Stimulated activated CD4-positive, alpha-beta T cell treated with anti-CD3 and anti-CD28 coated beads, TNF-alpha, amount 100 ng/mL, for 4 hours (primary cell): ENCODE results near the gene NPW.
A peak's percentile ranks its signal among the peaks of the same experiment; 100 is the strongest.

Experiments
- DNase-seq, 3 experiments: peaks; one replicate each; pipeline ENCODE4 v3.0.0-alpha.2; 2020; ENCODE audit warnings: low read depth in 3 of 3

The NPW gene

DNA sequence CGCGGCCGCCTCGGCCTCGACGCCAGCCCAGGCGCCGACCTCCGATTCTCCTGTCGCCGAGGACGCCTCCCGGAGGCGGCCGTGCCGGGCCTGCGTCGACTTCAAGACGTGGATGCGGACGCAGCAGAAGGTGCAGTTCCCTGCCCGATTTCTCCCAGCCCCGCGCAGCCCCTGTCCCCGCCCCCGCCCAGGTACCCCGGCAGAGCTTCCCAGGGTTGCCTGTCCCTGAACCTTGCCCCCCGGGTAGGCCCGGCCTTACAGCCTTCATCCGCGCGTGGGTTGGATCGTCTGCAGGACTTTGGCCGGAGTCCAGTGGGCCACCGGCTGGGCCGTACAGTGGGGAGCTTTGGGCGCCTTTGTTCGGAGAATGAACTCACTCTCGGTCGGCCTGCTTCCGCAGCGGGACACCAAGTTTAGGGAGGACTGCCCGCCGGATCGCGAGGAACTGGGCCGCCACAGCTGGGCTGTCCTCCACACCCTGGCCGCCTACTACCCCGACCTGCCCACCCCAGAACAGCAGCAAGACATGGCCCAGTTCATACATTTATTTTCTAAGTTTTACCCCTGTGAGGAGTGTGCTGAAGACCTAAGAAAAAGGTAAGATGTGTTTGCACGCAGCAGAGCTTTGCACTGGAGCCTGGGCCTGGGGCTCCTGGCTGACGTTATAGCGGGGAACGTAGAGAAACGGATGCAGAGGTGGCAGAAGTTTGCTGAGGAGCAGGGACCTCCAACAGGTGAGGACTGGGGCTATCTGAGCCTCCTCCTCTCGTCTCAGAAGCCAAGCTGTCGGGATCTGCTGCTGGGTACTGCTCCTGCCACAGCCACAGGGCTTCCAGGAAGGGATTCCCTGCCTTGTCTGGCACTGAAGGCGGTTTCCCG, 35.0 kb upstream of the NPW start:
- no peak for DNase-seq

DNA sequence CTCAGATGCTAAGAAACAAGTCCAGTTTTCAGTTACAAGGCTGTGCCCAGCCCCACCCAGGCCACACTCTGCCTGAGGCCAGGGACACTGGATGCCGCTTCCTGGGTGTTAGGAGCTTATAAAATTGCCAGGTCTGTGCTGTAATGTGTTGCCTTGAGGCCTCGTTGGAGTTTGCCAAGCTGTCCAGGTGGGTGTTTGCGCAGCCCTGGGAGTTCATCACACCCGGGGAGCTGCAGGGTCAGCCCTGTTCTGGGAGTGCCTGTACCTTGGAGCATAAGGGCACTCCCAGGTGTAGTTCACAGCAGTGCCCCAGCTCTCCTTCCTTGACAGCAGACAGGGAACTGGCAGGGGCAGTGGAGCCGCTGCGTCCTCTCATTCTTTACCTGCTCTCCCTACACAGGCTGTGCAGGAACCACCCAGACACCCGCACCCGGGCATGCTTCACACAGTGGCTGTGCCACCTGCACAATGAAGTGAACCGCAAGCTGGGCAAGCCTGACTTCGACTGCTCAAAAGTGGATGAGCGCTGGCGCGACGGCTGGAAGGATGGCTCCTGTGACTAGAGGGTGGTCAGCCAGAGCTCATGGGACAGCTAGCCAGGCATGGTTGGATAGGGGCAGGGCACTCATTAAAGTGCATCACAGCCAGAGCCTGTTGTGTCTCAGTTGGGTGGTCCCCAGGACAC, 34.0 kb upstream of the NPW start:
- DNase-seq = no peak

DNA sequence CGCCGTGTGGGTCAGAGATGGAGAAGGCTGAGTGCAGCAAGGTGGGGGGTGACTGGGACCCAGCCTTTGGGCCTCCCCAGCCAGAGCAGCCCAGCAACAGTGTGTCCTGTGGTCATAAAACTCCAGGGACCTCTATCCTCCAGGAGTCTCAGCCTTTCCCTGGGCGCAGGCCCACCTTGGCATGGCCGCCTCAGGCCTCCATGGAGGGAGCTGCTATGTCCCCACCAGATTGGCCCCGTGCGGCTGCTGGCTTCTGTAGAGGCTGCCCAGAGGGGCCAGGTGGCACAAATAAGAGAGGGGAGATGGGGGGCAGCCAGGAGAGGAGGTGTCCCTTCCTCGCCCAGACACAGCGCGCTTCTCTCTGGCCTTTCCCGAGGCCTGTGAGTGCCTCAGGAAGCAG, 32.4 kb upstream of the NPW start:
- no peak for DNase-seq

DNA sequence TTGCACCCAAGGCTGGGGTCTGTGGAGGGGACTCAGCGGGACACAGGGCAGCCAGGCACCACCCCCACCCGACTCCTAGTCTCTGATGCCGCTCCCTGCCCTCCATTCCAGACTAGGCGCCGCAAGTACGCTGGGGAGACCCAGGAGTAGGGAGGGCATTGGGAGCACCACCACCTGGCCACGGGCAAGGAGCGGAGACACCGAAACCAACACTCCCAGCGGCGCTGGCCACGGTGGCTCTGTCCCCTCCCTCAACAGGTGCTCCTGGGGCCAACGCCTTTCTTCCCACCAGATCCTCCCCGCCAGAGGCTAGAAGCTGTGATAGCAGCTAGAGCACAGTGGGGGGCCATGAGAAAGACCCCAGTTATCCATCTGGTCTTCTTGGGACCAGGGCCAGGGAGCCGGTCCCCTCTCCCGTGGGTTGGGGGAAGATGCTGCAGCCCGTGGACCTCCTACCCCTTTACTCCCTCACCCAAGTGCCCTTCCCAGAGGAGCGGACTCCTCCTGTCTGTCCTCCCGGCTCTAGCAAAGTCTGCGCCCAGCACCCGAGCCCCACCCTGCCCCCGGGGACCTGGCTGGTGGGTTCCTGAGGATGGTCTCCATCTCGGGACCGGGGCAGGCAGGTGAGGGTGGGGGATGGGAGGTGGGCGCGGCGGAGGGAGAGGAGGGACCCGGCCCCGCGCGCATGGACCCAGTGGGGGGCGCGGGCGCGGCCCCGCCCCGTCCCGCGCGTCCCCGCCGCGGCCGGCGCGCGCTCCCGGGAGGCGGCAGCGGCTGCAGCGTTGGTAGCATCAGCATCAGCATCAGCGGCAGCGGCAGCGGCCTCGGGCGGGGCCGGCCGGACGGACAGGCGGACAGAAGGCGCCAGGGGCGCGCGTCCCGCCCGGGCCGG, 30.1 kb upstream of the NPW start, which contains the start of gene SYNGR3:
Gene SYNGR3, plus strand, starts transcription at position 762 of the 892 bp plus-strand sequence. CDS start 133 bp downstream, outside the sequence.
- no peak for DNase-seq

DNA sequence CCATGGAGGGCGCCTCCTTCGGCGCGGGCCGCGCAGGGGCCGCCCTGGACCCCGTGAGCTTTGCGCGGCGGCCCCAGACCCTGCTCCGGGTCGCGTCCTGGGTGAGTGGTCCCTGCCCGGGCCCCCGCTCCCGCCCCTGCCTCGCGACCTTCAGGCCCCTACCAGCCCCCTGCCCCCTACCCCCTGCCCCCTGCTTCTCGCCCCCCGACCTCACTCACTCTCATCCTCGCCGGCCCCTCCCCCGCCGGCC, 29.6 kb upstream of the NPW start:
- no peak for DNase-seq

DNA sequence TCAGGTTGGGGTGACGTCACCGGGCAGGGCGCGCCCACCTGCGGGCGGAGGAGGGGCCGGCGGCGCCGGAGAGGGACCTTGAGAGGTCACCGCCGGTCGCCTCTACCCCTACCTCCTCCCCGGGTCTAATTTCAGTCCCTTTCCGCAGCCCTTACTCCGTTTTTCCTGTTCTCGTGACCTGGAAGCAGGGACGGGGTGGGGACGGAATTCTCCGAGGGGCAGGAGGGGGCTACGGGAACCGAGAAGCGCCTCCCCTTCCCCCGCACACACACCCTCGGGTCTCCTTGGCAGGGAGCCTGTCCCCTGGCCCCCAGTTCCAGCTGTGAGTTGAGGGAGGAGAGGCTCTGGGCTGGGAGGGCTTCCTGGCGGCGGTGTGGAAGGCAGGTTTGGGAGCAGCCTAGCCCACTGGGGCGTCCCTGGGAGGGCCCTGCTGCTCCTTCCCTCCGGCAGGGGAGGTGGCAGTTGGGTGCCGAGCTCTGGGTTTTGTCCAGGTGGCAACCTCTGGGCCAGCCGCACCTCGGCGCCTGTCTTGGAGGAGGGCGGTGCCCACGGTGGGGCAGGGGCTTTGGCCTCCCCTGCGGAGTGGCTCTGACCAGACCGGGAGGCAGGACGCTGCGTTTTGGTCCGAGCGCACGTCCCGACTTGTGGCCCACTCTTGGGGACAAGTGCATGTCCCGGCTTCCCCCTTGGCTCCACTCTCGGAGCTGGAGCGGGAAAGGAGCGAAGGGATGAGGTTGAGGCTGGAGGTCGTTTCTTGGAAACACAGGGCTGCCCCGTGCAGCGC, 29.0 kb upstream of the NPW start:
- no peak for DNase-seq

DNA sequence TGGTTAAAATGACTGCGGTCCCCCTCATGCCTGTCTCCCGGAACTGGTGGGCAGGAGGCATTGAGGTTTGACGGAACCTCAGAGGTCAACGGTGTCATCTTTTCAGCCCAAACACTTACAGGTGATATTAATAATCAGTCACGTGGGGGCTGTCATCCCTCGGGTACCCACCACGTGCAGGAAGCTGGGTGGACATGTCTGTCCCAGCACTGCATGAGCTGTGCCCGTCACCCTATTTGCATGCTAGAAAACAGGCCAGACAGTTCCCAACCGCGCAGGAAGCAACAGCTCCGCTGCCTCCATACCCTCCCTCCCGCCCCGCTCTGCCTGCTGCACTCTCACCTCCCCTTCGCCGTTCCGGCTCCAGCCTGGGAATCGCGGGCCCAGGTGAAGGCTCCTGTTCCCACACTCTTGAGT, 28.4 kb upstream of the NPW start:
- peak in 1 of 3 experiments; percentile 29 for DNase-seq

DNA sequence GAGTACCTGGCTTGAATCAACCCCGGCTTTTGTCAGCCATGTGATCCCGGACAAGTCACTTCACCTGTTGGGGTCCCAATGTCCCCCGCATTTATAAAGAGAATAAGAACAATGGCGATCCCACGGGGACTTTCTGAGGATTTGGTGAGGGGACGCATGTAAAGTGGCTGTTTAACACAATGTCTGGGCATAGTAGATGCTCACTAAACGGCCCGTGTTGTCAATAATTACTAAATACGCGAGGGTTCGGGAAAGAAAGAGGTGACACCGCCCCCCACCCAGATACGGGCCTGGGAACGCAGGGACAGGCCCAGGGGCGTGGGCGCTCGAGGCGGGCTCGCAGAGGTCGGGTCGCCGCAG, 28.0 kb upstream of the NPW start:
- DNase-seq = no peak

DNA sequence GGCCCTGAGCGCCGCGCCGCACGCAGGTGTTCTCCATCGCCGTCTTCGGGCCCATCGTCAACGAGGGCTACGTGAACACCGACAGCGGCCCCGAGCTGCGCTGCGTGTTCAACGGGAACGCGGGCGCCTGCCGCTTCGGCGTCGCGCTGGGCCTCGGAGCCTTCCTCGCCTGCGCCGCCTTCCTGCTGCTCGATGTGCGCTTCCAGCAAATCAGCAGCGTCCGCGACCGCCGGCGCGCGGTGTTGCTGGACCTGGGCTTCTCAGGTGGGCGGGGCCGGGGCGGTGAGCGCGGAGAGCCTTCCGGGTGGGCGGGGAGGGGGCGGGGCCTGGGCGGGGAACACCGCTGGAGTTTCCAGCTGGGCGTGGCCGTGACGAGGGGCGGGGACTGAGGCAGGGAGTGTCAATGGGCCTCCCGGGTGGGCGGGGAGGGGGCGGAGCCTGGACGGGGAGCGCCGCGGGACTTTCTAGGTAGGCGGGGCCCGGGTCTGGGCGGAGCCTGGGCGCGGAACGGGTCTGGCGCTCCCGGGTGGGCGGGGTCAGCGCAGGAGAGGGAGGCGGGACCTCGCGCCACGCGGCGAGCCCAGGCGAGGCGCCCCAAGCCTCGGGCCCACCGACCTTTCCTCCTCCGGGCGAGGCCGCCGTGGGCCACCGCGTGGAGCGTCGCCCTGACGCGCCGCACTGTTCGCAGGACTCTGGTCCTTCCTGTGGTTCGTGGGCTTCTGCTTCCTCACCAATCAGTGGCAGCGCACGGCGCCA, 27.5 kb upstream of the NPW start:
- DNase-seq = peak; percentile 98 to 99 (median 98)

DNA sequence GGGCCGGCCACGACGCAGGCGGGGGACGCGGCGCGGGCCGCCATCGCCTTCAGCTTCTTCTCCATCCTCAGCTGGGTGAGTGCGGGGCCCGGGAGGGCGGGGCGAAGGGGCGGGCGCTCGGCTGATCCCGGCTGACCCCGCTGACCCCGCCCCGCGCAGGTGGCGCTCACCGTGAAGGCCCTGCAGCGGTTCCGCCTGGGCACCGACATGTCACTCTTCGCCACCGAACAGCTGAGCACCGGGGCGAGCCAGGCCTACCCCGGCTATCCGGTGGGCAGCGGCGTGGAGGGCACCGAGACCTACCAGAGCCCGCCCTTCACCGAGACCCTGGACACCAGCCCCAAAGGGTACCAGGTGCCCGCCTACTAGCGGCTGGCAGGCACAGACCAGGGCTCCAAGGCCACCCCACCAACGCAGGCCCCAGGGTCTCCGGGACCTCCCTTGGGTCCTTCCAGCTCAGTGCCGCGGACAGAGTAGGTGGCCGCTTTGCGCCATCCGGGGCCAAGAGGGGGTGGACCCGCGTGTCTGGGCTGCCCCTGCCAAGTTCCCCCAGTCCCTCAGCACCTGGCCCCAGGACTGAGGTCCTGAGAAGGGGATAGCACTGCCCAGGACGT, 26.8 kb upstream of the NPW start:
- DNase-seq = no peak

DNA sequence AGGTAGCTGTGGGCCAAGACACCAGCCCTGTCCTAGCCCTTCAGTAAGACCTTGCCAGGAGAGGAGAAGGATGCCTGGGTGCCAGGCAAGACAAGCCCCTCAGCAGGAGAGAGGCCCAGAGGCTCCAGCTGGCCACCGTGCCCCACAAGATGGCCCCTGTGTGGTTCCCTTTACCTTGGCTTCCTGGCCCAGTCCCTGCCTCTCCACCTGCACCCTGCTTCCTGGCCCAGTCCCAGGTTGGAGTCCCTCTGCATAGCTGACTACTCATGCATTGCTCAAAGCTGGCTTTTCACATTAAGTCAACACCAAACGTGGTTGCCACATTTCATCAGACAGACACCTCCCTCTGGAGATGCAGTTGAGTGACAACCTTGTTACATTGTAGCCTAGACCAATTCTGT, 25.9 kb upstream of the NPW start:
- no peak for DNase-seq

DNA sequence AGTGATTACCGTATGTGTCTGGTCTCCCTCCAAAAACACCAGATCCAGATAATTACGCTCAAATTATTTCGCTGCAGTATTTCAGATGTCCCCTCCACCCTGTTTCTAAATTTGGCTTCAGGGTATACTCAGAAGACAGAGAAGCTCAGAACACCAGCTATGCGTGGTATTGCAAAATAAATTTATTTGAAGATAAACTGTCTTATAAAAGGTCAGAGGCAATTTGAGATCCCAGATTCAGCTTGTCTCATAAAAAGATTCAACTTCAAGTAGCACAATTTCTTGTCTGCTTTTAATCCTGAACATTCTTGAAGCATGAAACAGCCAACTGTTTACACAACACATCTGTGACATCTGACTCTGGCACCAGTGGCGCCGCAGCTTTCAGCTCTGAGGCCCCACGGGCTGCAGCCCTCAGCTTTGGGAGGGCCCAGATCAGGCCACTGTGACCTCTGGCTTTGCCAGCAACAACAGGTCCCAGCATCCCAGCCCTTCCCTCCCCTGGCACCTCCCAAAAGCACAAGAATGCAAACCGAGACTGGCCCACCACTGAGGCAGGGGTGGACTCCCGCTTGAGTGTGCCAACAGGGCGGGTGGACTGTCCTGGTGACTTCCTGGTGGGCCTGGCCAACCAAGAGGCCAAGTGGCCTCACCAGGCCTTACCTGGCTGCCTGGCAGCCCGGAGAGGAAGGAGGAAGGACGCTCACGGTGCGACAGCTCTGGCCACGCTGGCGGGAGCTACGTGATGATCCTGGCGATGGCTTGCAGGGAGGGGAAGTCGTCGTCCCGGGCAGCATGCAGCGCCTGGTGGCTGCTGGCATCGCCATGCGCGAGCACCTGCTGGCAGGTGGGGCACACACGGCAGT, 21.9 kb upstream of the NPW start:
- DNase-seq = no peak

DNA sequence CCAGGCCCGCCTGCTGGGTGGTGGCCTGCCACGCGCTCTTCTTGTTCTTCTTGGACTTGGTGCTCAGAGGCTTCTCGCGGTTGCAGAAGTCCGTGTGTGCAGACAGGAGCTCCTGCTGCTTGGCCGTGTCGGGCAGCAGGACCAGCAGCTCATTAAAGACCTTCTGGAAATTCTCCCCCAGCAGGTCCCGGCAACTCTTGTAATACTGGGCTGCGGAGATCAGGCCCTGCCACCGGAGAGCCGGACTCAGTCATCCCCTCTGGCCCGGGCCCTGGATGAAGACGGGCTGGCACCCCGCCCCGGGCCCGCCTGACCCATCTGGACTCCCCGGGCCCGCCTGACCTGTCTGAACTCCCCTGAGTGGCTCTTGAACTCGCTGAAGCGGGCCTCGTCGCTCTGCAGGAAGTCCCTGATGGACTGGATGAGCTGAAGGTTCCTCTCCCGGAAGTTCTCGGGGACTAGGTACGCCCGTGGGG, 21.2 kb upstream of the NPW start:
- DNase-seq = no peak

DNA sequence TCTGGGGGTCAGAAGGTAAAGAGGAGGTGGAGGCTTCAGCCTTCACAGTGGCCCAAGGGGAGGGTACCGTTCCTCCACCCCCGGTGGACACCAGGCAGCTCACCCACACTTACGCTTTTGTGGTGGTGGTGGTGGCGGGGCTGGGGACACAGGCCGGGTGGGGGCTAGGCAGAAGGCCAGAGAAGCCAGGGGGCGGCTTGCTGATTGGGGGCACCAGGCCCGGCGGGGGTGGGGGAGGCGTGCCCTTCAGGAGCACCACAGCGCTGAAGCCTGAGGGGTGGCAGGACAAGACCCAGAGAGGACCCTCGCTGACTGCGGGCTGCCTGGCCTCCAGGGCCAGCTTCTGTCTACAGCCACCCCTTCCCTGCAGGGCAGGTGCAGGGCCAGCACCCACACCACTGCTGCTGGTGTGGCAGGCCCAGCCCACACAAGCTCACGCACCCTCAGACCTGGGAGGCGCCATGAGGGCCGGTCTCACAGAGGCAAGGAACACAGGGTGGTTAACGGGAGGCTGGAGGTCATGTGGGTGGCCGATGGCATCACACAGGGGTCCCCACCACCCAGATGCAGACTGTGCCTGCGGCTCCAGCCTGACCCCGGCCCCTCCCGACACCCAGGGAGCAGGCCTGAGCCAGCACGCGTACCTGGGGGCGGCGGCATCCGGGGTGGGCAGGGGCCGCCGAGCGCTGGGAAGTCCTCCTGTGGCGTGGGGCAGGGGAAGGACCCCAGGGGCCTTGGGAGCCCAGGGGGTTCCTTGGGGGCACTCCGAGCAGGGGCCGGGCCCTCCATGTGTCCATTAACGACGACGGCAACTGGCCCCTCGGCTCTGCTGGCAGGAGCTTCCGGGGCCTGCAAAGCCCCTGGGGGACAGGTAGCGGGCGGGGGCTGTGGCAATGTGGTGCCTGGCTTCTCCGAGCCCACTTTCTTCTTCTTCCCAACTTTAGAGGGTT, 20.5 kb upstream of the NPW start:
- no peak for DNase-seq

DNA sequence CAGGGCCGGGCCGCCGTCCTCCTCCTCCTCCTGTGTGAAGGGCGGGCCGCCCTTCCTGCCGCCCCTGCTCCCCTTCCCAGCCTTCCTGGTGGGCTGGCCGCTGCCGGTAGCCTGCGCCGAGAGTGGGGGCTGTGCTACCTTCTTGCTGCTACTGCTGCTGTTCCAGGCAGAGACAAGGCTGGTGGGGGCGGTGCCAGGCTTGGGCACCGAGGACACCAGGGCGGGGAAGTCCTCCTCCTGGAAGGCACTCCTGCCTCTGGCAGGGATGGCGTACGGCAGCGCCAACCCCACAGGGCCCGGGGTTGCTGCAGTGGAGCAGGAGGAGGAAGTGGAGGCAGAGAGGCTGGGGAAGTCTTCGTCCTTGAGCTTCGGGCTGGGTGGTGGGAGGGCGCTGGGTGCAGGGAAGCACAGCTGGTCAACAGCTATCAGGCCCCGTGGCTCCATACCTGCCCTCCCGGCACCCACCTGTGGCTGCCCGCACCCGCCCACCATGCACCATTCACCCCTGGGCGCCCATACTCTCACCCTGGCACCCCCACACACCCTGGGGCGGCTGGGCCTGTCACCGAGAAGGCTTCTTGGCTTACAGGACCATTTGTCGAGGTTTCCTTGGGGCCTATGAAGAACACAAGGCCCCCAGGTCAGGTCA, 19.6 kb upstream of the NPW start:
- no peak for DNase-seq

DNA sequence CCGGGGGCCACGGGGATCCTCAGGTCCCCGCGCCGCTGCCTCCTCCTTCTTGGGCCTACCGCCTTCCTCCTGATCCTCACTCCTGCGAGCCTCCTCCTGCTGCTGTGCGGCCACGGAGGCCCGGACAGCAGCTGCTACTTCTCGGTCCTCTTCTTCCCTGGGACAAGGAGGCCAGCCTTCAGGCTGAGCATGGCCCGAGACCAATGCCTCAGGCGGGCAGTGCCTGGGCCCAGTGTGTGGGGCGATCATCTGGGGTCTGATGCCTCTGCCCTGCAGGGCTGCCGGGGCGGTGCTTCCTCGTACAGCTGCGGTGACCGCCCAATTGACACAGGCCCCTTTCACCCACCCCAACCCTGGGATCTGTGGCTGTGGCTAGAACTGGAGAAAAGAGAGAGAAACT, 18.6 kb upstream of the NPW start:
- no peak for DNase-seq

DNA sequence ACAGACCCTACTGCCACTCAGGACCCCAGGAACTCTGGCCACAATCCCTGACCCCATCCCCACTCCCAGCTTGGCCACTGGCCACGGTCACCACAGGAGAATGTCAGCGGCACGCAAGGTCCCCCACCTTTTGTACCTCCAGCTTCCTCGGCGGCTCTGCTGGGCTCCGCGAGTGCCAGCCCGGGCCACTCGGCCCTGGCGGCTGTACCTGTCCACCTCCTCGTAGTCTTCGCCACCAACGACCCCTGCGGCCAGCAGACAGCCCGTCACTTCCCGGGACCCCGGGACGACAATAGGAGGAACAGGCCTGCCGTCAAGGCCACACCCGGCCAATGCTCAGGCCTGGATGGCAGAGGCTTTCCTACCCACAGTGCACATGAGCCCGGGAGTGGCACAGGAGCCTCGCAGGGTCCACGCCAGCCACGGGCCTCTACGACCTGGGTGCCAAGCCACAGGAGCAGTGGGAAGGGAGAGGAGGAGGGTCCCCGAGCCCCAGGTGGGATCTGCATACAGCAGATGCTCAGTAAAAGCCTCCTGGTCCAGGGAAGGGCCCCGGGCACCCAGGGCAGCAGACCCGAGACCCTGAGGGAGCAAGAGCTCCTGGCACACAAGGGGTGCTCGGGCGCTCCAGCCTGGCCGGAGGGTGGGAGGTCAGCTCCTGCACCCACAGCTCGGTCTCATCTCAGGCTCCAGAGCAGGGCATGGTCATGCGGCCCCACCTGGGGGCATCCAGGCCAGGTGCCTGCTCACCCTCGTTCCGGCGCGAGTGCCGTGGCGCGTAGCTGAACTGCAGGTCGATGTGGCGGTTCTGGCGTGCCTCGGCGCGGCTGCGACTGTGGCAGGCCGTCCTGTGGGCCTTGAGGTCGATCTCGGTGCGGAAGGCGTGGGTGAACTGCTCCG, 17.9 kb upstream of the NPW start:
- DNase-seq = no peak
